ENCODE results near the gene DSC3.

DSC3 gene

DNA sequence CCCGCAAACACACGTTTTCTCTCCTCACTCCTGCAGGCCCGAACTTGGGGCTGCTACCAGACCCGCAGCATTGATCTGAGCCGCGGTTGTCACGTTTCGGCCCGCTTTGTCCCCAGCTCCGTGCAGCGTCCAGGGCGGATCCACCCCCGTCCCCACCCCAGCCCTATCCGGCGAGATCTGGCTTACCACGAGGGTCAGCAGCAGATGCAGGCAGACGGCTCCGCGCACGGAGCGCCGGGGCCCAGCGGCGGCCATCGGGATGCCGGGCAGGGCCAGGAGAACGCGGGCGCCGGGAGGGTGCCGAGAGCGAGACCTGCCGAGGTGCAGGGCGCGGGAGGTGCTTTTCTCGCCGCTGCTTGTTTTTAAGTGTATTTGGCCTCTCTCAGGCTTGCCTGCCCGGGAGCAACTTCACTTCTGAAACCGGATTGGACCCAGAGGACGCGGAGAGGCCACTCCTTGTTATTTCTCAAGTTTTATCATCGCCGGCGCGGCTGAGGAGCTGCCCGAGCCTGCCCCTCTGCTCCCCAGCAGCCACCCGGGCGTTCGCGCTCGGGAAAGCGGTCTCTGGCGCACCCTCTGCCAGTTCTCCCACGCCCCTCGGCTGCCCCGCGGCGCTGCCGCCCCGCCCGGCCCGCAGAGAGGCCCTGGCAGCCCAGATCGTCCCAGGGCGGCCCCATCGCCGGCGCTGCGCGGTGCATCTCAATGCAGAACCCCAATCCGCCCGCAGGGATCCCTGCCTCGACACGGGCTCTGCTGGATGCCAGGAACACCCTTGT is at the start of gene DSC3:
DSC3 (minus strand) TSS at position 337 of the 776 bp plus-strand sequence; CDS start at position 255, 82 bp downstream.
- DNase-seq: no peak

- no peak for DNase-seq
Measured at GRCh38 chr18:31091350-31091749, 48.8 kb upstream of the DSC3 start.

DNA sequence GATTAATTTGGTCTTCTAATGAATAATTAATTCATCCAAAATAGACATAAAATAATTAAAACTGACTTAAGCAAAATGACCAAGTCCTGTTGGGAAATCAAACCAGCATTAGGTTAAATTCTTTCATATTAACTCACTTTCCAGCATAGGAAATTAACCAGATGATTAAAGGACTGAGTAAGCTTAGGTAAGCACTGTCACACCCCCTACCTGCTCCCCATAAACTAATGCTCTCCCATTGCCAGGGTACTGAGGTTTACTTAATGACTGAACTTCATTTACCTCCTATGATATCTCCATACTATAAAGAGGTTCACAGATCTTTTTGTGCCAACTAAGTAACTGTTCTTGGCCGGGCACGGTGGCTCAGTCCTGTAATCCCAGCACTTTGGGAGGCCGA is 46.0 kb upstream of the DSC3 start:
- no peak for DNase-seq

- DNase-seq: no peak
Measured at GRCh38 chr18:31079973-31080372, 37.4 kb upstream of the DSC3 start.

DNA sequence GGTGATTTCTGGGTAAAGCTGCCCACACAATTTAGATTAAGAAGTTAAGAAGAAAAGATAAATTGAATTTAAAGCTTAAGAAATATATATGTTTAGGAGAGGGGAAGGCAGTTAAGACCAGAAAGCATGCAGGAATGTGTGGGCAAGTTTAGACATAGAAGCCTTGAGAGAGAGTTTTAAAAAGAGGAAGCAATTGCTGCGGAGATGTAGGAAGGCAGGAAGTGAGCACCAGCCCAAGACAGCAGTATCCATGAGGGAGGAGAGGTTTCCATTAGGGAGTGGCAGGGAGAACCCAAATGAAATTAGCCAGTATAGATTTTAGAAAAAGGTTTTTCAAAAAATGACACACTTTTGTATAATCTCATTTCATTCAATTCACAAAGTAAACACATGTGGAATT is 35.3 kb upstream of the DSC3 start:
- DNase-seq: no peak

DNA sequence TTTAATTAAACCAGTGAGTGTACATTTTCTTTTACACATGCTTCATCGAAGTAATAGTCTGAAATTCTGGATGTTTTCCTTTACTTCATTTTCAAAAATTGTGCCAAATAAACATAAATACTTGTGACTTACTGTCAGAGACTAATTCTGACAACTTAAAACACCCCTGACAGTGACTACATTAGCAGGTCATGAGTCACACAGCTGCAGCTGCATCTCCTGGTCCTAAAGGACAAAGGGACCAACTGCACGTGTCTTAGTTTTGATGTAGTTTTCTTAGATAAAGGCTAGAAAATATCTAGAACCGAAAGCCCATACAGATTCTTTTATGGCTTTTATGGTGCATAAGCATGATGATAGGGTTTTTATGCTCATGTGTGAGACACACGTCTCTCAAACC is 29.6 kb upstream of the DSC3 start:
- DNase-seq: no peak

DNA sequence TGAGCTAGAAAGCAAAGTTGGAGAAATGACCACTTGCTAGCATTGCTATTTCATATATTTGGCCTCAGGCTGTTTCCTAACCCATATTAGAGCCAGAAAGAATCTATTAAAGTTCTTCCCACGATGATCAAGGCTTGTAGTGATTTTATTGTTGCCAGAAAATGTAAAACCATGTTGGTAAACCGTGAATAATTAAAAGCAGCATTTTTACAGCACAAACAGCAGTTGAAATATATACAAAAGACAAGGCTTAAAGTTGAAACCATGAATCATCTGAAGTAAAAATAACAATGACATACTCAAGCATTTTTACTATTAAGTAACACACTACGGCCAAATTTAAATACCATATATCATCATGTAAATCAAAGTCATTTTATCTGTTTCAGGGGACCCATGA is 27.7 kb upstream of the DSC3 start:
- no peak for DNase-seq

GRCh38 chr18:31066266-31066665 is 23.7 kb upstream of the DSC3 start:
- no peak for DNase-seq

- DNase-seq: no peak
Measured at GRCh38 chr18:31065036-31065773, 22.7 kb upstream of the DSC3 start.

- no peak for DNase-seq
Measured at GRCh38 chr18:31064130-31064529, 21.6 kb upstream of the DSC3 start.

GRCh38 chr18:31061945-31062344 is 19.4 kb upstream of the DSC3 start:
- no peak for DNase-seq

GRCh38 chr18:31058897-31059296 is 16.4 kb upstream of the DSC3 start:
- DNase-seq: no peak

DNA sequence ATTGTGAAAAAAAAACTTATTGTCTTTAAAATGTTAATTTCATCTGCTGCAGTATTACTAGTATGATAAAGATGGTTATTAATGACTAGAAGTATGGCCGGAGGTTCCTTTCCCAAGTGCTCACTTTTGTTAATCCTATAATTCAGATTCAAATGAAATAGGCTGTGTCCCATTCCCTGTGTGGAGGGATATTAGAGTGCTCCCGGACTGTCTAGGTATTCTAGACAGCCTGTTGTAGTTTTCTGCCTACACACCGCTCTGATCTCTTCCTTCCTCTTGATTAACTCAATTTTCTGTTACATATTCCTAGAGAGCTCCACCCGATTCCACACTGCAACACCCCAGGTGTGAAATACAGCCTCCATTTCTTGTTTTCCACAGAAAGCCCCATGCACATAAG is 15.4 kb upstream of the DSC3 start:
- no peak for DNase-seq

DNA sequence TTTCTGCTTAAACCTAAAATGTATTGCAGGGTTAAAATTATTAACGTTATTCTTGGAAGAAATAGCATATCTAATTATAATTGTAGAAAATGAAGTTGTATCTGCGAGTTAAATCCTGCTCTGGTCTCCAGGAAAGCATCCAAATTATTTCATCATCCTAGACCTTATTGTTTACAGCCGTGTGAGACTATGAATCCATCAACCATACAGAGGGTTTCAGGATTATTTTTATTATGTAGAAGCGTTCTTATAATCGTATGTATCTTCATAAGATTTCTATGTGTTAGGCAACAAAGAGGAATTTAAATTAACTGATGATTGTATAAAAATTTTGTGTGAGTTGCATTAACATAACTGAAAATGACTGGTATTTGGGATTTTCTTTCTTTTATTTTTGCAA is 14.5 kb upstream of the DSC3 start:
- DNase-seq: no peak

GRCh38 chr18:31056296-31056695 is 13.8 kb upstream of the DSC3 start:
- no peak for DNase-seq

DNA sequence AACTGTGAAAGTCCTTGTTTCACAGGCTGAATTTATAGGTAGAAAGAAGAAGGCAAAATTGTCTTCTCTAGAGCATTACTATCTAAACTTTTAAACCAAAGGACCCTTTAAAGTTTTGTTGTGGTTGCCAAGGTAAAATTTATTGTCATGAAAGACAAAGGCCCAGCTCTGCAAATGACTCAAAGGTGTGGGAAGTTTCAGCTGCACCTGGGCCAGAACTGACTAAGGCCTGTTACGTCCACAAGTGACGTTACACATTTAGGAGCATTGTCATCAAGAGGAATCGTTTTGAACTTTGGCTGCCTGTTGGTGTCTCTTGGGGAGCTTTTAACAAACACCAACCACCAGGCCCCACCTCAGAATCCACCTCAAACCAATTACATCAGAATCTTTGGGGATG is 8.1 kb upstream of the DSC3 start:
- DNase-seq: no peak

- DNase-seq: no peak
Measured at GRCh38 chr18:31049189-31049588, 6.6 kb upstream of the DSC3 start.

- no peak for DNase-seq
Measured at GRCh38 chr18:31048216-31048615, 5.7 kb upstream of the DSC3 start.

GRCh38 chr18:31046916-31047315 is 4.4 kb upstream of the DSC3 start:
- DNase-seq: no peak

DNA sequence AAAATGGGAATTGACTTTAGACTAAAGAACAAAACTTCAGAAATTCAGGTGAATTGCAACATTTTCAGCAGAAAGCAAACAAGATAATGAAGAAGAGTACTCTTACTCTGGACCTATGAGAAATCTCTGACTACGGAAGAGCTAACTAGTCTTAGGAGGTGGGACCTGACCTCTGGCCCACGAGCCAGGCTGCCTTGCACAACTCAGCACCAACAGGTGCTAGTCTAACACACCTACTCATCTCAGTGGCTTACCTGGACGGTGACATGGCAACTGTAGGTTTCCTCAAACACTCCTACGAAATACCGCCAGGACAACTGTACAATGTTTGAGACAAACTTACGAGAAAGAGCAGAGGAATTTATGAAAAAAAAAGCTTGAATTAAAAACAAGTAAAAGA is 3.1 kb upstream of the DSC3 start:
- DNase-seq: no peak

DNA sequence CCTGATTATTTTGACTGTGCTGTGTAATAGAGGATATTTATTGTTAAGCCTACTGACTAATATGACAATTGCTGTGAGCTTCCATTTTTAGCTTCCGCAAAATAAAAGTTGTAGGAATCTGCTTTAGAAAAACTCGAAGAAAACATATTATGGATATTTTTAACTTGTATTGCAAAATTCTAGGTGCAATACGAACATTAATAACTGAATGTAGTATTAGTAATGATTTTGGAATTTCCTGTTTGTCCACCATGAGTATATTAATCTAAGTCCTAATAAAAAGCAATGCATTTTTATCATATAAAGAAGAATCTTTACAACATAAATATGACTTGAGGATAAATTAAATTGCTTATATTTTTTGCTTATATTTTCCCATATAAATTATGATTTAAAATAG is 2.4 kb upstream of the DSC3 start:
- DNase-seq: no peak

- no peak for DNase-seq
Measured at GRCh38 chr18:31043709-31044108, 1.2 kb upstream of the DSC3 start.

DNA sequence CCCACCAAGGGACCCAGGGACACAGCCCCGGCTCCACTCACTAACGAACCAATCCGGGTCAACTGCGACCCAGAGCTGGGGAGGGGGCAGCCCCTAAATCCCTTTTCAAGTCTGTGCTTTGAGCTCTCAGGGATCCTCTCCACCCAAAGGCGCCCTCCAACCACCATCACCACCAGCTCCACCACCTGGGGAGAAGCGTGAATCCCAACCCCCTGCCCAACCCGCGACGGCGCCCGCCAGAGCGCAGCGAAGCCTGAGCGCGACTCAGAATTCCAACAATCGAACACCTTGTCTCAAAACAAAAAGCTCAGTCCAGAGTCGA is 497 bp downstream of the DSC3 start:
- no peak for DNase-seq

GRCh38 chr18:31041271-31042083 is 1.1 kb downstream of the DSC3 start:
- no peak for DNase-seq
